HCT116 (cell line): ENCODE results near the gene LYRM4.

ENCODE experiments used
- EZH2 ChIP-seq: fragments of 200-600 bp; sonication (generic); IDR thresholded peaks from 2 replicates; pipeline ENCODE4 v1.6.1; 2017; ENCODE audit warnings: antibody characterized with exemption, mixed run types
- POLR2A ChIP-seq: IDR thresholded peaks from 2 replicates; pipeline ENCODE4 v1.7.0; 2011; ENCODE audit warnings: borderline replicate concordance; ENCODE audit not compliant: insufficient read depth, insufficient read length; ENCODE audit errors: extremely low read depth
- SP1 ChIP-seq: IDR thresholded peaks from 2 replicates; pipeline ENCODE4 v1.6.1; 2012; ENCODE audit warnings: low read depth
- TF ChIP-seq, protein P1 (sequence below), 3 experiments: fragments of 200-600 bp in 1 of 3; sonication (generic) in 1 of 3; IDR thresholded peaks in 2 of 3; conservative IDR thresholded peaks in 1 of 3; 2 replicates each; pipeline ENCODE4 v1.5.1; 2012 to 2017; ENCODE audit warnings: low read depth in 2 of 3, low read length in 2 of 3, antibody characterized with exemption in 1 of 3, borderline replicate concordance in 1 of 3, control low read depth in 1 of 3, mild to moderate bottlenecking in 1 of 3, mixed read lengths in 1 of 3, mixed run types in 1 of 3, moderate library complexity in 1 of 3; ENCODE audit not compliant: insufficient read depth in 1 of 3

DNA sequence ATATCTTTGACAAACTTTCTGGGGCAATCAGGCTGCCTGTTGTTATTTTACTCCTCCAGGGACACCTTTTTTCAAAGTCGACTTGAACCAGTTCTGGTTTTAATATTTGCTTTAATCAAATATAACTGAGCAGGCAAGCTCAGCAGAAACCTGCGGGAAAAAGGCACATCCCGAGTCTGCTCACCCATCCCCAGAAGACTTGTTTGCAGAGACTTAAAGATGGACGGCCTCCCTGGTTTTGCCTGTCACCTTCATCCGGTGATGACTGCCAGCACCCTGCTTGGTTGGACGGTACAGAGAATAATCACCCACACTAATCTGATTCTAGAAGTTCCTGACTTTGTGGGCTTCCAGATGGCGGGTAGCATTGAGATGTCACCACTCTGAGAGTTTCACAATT lies 138.8 kb downstream of the LYRM4 start:
- TF ChIP-seq, protein P1, sequence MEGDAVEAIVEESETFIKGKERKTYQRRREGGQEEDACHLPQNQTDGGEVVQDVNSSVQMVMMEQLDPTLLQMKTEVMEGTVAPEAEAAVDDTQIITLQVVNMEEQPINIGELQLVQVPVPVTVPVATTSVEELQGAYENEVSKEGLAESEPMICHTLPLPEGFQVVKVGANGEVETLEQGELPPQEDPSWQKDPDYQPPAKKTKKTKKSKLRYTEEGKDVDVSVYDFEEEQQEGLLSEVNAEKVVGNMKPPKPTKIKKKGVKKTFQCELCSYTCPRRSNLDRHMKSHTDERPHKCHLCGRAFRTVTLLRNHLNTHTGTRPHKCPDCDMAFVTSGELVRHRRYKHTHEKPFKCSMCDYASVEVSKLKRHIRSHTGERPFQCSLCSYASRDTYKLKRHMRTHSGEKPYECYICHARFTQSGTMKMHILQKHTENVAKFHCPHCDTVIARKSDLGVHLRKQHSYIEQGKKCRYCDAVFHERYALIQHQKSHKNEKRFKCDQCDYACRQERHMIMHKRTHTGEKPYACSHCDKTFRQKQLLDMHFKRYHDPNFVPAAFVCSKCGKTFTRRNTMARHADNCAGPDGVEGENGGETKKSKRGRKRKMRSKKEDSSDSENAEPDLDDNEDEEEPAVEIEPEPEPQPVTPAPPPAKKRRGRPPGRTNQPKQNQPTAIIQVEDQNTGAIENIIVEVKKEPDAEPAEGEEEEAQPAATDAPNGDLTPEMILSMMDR (IDR thresholded peaks at IDR 0.05 in 2 of 3, conservative IDR thresholded peaks at IDR 0.05 in 1 of 3; ENCODE audit: borderline replicate concordance in 1 of 3, insufficient read depth in 1 of 3, low read depth in 2 of 3, low read length in 2 of 3) = no peak
- TF ChIP-seq SP1 = no peak
- no peak for TF ChIP-seq POLR2A
- no peak for TF ChIP-seq EZH2
